NCI-H1092 (cell line): ENCODE measurements around the gene IPO7.
"Not testable (repeated sequence)": the region's sequence is repeated elsewhere in the genome, so short reads cannot be mapped to it uniquely, and the experiment has no call there.

ENCODE experiments used
- DNase-seq: peaks from one replicate; lab custom pipeline; 2025; lab: John Stamatoyannopoulos, UW

IPO7 gene

DNA sequence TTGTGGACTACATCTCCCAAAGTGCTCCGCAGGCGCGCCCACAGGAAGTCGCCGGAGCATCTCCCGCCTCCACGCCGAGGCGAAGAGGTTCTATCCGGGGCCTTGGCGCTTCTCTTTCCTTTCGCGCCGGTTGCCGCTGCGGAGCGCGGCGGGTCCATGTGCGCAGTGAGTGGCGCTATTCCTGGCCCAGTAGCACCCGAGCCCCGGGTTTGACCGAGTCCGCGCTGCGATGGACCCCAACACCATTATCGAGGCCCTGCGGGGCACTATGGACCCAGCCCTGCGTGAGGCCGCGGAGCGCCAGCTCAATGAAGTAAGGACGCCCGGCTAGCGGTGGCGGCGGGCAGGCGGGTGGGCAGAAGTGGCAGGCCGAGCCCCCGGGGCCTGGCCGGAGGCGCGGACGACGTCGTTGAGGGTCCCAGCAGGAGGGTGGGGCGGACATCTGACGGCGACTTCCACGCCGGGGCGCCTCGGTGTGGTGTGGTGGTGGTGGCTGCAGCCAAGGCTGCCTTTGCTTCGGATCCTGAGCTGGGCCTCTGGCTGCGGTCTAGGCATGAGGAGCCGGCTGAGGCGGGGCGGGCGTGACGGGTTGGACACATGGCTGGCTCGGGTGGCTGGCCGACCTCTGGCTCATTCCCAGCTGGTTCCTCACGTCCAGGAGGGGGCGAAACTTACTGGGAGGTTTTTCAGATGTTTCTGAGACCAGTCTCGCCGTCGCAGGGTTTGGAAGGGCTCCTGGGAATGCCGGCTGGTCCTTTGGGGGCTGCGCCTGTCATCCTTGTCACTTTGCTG is at the start of gene IPO7:
Gene IPO7 (plus strand): TSS at position 118 of the 792 bp plus-strand sequence. CDS start 112 bp downstream, at position 230.
- DNase-seq: peak; percentile 90

DNA sequence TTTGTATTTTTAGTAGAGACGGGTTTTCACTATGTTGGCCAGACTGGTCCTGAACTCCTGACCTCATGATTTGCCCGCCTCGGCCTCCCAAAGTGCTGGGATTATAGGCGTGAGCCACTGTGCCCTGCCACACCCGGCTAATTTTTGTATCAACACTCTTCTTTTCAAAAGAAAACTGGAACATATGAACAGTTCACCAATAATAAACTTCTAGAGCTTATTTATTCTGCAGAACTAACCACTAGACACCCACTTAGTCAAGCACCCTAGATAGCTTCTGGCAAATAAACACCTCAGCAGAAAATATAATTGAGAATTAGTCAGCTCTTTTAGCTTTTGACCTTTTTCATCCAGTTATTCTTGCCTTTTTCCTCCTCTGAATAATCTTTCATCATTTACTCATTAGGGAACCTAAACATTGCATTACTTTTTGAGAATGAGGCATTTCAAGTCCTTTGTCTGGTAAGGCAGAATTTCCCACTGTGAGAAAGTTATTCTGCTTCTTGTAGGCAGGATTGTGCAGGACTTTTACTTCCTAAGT is 42.7 kb upstream of the IPO7 start:
- DNase-seq: no peak

DNA sequence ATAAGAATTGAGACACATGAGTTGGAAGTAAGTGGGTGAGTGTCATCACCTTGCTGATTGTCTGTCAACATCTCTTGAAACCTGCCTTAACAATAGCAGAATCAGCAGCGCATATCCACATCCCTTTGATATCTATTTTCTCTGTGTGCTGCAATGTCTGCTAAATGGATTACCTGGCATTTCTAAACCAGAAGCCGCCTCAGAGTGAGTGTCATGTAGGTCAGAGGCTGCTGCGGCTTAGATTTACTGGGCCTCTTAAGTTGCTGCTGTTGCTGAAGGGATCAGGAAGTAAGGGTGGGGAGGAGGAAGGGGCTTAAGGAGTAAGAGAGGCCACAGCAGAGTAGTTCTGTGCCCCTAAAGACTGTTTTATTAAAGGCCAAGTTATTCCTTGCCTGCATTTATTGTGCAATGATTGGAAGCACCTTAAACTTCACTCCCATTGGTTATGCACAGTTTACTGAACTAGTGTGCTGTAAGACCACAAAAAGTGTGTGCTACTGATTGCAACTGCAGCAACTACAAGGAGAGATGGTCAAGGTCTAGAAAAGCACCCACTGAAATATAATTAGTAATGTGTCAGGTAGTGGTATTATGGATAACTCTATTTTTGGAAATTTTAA is 40.3 kb upstream of the IPO7 start:
- DNase-seq: no peak

DNA sequence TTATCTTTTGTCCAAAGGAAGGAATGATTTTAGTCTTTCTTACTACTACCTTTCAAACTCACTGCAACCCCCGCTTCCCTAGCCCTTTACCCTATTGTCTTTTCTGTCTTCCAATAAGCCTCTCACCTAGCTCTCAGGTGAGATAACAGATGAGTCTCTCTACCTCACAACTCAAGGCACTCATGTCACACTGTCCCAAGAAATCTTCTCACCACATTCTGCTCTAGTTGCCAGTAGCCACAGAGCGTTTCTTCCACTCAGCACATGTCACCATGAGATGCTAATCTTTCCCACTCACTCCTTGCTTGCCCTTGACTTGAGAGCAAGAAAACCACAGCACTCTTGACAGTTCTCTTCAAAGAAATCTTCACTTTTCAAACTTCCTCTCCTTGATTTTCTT is 37.4 kb upstream of the IPO7 start:
- no peak for DNase-seq

DNA sequence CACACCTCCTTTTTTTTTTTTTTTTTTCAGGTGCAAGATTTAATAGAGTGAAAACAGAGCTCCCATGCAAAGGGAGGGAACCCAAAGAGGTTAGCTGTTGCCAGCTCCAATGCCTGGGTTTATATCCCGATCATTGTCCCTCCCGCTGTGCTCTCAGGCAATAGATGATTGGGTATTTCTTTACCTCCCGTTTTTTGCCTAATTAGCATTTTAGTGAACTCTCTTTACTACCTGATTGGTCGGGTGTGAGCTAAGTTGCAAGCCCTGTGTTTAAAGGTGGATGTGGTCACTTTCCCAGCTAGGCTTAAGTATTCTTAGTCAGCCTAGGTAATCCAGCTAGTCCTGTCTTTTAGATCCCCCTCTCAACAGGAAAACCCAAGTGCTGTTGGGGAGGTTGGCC is 36.7 kb upstream of the IPO7 start:
- DNase-seq: not testable (repeated sequence)

DNA sequence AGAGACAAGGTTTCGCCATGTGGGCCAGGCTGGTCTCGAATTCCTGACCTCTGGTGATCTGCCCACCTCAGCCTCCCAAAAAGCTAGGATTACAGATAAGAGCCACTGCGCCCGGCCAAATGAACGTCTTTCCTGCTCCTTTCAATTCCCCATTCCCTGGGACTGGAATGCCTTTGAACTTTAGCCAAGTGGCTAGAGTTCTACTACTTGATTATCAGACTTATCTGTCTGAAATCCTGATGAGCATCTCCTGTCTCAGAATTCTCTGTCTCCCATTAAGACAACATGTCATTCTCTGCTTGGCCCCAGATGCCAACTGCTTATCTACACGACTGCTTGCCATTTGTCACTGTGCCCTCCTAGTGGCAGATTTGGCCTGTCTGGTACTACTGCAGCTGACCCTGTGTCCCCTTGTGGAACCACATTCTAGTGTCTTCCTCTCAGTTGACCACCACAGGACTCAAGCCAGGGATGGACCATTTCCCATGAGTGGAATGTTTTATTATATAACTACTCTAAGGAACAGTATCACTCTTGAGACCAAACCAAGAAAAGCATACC is 33.1 kb upstream of the IPO7 start:
- no peak for DNase-seq

DNA sequence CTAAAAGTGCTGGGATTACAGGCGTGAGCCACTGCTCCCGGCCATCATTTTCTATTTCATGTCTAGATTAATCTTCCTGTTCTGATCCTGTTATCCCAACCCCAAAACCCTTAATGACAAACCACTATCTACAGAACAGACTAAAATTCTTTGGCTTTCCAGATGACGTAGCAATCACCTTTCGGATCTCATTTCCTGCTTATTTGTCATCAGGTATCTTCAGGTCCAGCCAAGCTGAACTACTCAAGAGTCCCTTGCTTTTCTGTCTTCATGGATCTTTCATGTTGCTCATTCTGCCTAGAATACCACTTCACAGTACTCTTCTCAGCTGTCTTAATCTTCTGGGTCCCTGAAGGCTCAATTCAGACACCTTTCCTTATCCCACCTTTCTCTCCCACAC is 27.4 kb upstream of the IPO7 start:
- DNase-seq: no peak

DNA sequence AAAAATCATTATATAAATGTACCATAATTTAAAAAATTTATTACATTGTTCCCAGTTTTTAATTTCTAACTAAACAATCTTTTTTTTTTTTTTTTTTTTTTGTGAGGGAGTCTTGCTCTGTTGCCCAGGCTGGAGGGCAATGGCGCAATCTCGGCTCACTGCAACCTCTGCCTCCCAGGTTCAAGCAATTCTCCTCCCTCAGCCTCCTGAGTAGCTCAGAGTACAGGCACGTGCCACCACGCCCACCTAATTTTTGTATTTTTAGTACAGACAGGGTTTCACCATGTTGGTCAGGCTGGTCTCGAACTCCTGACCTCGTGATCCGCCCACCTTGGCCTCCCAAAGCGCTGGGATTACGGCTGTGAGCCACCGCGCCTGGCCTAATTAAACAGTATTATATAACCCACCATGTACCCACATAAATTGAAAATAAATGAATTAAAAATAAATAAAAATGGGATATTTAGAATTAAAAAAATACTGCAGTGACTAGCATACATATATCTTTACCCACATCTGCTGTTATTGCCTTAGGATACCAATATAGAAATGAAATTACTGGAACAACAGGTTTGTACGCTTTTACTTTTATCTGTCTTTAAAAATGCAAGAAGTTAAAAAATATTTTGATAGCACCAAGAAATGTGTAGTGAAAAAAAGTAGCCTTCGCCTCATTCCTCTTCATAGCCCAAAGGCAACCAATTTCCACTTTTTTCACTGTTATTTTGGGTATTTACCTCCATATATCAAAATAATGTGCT is 23.4 kb upstream of the IPO7 start:
- DNase-seq: not testable (repeated sequence)

DNA sequence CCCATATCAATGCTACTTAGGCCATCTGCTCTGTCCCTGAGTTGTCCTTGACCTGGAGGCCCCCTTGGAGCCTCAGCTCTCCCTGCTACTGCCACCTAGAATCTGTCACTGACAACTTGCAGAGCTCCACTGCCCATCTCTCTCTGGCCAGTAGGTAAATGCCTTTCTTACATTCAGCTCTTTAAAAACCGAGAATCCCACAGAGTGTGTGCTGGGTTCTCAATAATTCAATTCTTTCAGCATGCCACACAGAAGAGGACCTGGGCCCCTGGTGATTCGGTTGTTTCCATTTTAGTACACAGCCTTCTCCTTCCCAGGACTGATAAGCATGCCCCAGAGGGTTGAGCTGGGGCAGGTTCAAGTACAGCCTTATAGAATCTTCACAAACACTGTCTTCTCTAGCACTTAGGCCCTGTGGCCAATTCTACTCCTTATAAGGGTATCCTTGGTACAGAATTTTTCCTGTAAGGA is 22.0 kb upstream of the IPO7 start:
- no peak for DNase-seq

DNA sequence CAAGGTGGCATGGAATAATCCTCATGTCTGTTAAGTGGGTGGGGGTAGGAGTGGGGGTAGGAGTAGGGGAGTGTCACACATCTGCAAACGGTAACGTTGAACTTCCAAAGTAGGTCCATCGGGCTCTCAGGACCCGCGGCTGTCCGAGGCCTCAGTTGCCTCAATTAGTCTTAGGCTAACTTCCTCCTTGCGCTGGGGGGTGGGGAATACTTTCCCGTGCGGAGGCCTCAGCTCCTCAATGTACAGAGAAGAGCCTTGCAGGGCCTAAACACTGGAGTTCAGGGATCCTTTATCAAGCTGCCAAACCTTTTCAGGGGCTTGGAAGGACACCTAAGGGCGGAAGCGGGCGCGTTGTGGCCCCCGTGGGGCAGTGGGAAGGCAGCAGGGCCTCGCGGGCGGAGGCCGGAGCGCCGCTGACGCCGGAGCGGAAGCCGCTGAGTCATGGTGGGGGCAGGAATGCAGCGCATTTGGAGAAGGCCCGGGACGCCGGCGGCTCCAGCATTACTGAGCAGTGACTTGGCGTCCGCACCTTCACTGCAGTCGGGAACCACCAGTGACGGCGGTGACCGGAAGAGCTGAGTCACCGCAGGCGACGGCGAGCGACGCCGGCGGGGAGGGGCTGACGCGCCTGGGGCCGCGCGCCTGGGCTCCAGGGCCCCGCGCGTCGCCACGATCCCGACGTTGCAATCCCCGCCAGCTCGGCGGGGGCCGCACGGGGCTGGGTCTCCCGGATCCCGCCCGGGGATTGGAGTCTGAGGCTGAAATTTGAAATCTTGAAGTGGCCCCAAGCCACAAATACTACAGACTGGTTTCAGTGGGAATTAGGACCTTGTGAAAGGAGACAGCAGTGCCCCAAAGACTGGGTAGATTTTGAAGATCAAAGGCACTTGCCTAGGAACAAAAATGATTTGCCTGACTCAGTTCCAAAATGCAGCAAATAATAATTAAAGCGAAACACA is 20.2 kb upstream of the IPO7 start:
- peak; percentile 66 for DNase-seq

DNA sequence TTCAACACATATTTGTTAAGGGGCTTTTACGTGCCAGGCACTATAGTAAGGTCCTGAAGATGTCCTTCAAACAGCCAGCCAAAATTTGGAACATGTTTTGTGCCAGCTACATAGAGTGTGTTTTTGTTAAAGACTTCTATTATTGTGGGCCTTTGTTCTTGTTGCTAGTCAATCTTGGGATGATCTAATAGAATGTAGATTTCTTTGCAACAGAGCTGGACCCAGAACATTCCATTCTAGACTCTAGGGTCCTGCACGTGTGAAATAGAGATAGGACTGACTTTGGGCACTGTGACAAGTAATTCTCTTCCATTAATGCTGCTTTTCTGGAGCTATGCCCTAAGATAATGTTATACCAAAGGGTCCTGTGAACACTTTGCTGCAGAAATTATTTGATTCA is 16.9 kb upstream of the IPO7 start:
- no peak for DNase-seq

DNA sequence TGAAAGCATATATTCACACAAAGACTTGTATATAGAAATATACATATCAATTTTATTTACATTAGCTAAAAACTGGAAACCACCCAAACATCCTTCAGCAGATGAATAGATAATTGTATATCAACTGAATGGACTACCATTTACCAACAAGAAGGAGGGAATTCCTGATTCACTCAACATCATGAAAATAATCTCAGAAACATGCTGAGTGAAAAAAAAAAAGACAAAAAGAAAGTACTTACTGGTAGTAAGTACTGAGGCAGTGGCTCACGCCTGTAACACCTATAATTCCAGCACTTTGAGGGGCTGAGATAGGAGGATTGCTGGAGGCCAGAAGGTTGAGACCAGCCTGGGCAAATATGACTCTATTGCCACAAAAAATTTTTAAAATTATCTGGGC is 7.4 kb upstream of the IPO7 start:
- DNase-seq: no peak

DNA sequence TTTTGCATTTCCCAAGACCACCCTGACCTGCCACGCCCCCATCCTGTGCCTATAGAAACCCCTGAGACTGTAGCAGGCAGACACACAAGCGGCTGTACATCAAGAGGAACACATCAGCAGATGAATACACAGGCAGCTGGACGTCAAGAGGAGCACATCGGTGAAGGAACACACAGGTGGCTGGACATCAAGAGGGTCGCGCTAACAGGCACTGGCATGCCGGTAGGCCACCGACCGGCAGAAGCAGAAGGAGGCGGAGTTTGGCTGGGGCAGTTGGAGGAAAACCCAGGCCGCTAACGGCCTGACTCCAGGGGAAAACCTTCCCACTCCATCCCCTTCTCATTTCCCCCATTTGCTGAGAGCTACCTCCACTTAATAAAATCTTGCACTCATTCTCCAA is 5.4 kb upstream of the IPO7 start:
- DNase-seq: no peak

DNA sequence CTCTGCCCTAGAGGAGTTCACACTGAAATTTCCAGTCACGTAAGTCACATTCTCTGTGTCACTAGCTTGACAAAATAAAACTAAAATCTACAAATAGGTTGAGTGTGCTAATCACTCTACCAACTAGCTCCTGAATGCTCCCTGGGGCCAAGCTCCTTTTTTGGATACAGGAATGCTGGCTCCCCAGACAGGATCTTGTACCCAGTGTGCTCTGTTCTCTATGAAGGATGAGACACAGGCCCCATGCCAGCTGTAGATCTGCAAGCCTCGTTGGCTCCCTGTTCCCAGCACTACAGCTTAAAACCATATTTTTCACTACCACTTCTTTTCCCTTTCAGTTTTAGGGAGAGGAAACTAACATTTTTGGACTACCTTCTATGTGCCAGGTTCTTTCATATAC is 3.7 kb upstream of the IPO7 start:
- no peak for DNase-seq

DNA sequence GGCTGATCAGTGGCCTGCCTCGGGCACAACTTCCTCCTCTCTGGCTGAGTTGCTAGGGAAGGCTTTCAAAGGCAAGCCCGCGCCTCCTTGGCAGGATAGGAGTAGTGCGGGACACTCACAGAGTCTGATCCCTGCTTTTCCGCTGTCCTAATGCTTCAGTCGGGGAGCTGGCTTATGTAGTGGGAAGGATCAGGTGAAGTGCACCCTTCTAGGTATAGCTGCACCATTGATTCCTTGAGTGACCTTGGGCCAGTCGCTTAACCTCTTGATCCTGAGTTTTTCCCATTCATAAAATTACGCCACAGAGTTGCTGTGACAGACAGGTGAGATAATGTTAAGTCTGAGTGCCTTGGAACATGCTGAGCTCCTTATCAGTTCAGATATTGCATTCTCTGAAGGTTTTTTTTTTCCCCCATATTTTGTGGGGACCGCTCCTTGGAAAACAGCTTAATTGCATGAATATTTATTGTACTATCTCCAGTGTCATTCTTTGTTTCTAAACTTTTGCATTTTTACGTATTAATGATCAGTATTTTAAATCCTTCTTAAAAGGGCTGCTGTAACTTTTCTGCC is 961 bp downstream of the IPO7 start:
- DNase-seq: no peak

DNA sequence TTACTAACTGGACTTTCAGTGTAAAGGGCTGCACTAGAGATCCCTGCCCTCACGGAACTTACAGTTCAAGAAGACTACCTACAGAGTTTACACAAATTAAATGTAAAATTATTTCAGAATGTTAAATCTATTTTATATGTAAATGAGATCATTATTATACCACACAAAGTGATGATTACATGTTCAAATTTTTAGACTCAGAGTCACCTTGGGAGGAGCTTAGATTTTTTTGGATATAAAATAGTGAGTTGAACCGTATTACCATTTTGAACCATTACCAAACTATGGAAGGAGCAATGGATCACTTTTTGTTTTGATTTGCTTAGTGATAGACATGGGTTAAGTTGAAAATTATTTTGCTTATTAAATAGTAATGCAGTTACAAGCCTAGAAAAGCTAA is 1.6 kb downstream of the IPO7 start:
- no peak for DNase-seq

DNA sequence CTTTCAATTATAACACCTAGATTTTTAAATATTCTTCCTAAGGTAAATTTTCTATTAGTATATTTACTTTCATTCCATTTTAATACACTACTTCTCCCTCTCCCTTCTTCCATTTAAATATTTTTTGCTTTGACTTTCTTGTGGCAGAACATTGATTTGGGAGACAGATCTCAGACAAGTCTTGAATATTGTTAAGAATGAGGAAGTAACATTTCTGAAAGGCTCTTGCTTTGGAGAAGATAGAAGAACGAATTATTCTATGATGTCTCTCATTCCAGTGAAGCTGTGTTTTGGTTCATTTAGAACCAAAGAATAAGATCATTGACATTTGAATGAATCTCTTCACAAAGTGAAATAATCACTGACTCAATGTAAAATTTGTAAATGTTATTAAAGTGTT is 2.4 kb downstream of the IPO7 start:
- DNase-seq: no peak

DNA sequence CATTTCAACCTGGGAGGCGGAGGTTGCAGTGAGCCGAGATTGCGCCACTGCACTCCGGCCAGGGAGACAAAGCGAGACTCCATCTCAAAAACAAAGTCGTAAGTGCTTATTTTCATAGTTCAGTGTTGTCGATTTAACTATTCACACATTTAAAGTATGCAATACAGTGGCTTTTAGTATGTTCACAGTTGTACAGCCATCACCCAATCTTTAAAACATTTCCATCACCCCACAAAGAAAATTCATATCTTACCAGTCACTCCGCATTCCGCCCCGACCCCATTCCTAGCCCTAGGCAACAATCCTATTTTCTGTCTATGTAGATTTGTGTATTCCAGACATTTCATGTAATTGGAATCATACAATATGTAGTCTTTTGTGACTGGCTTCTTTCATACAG is 11.9 kb downstream of the IPO7 start:
- DNase-seq: no peak

DNA sequence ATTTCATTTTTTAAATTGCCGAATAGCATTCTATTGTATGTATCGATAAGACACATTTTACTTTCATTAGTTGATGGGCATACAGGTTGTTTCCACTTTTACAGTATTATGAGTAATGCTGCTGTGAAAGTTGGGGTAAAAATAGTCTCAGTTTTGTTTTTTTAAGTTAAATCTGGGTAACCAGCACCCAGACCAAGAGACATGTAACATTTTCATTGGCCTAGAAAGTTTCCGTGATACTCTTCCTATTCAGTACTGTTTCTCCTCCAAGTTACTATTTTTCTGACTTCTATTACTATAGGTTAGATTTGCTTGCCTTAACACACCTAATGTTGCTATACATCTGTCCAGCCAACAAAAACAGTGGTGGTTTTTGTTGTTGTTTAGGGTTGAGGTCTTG is 12.3 kb downstream of the IPO7 start:
- no peak for DNase-seq

DNA sequence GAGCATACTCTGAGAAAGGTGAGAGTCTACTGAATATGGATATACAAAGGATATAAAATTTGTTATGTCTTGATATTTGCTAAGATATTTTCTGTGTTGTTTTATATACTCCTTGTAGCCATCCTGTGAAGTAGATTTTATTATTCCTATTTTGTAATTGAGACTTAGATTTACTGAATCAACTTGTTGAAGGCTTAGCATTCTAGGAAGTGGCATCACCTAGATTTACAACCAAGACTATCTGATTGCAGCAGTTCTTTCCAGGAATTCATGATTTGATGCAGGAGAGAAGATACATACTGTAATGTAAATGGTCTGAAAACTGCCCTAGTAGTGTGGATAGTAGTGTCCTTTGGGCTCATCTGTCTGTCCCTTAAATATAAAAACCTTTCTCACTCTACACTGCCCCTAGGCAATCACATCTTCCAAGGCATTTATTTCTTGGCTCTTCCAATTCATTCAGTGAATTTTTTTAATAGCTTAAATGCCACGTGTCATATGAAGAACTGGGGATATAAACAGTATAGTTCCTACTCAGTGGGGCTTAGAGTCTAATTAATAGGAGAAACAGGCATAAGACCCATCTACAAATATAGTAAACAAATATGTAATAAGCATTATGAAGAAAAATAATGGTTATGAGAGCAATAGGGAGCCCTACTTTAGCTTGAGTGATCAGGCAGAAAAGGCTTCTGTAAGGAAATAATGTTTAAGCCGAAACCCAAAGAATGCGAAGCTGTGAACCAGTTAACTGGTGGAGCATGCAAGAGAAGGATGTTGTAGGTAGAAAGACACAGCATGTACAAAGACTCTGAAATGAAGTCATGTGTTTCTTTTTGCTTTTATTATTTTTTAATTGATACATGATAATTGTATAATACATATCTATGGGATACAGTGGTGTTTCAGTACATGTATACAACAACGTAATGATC is 13.6 kb downstream of the IPO7 start:
- DNase-seq: no peak
